Mucosa of stomach (tissue), 1 donor: Measurements from ENCODE around the gene KIF19.
A peak's percentile ranks its signal among the peaks of the same experiment; 100 is the strongest.

Experiments
- H3K27me3 ChIP-seq: one replicate; pipeline ENCODE4 v1.7.0; 2013; ENCODE audit warnings: mild to moderate bottlenecking, low read length; ENCODE audit not compliant: control insufficient read depth, insufficient read depth
- H3K36me3 ChIP-seq: one replicate; pipeline ENCODE4 v1.7.0; 2013; ENCODE audit warnings: low read length; ENCODE audit not compliant: control insufficient read depth, insufficient read depth
- H3K4me1 ChIP-seq: one replicate; pipeline ENCODE4 v1.7.0; 2013; ENCODE audit warnings: mild to moderate bottlenecking, low read length; ENCODE audit not compliant: control insufficient read depth, insufficient read depth
- H3K4me3 ChIP-seq: one replicate; pipeline ENCODE4 v1.7.0; 2013; ENCODE audit warnings: low read length
- H3K9ac ChIP-seq: one replicate; pipeline ENCODE4 v1.7.0; 2013; ENCODE audit warnings: mild to moderate bottlenecking, low read length, moderate library complexity
- H3K9me3 ChIP-seq: one replicate; pipeline ENCODE4 v1.7.0; 2013; ENCODE audit warnings: mild to moderate bottlenecking, low read length, moderate library complexity; ENCODE audit not compliant: control insufficient read depth
- donor health status: Pancreatic carcinoma.

KIF19 gene

GRCh38 chr17:74307984-74308773 lies 17.8 kb upstream of the KIF19 start:
- Histone ChIP-seq H3K9ac (no peak overlapping the region), H3K36me3 (no peaks in the 10 kb centered on the region), H3K27me3 (peaks cover 7% of the 10 kb centered on the region), H3K4me3 (no peak overlapping the region), H3K9me3 (no peaks in the 10 kb centered on the region), H3K4me1 (no peaks in the 10 kb centered on the region)

- no peaks in the 10 kb centered on the region for H3K9me3 ChIP-seq
- H3K27me3 ChIP-seq = peaks cover 7% of the 10 kb centered on the region
- no peaks in the 10 kb centered on the region for H3K4me1 ChIP-seq
- H3K9ac ChIP-seq = no peak overlapping the region
- no peak overlapping the region for H3K4me3 ChIP-seq
- no peaks in the 10 kb centered on the region for H3K36me3 ChIP-seq
These were observed 16.1 kb upstream of the KIF19 start for GRCh38 chr17:74309902-74310301.

- no peaks in the 10 kb centered on the region for H3K9me3 ChIP-seq
- no peaks in the 10 kb centered on the region for H3K4me1 ChIP-seq
- no peak overlapping the region for H3K4me3 ChIP-seq
- no peak overlapping the region for H3K9ac ChIP-seq
- no peaks in the 10 kb centered on the region for H3K27me3 ChIP-seq
- no peaks in the 10 kb centered on the region for H3K36me3 ChIP-seq
These were observed 11.1 kb upstream of the KIF19 start for GRCh38 chr17:74314877-74315276.

DNA sequence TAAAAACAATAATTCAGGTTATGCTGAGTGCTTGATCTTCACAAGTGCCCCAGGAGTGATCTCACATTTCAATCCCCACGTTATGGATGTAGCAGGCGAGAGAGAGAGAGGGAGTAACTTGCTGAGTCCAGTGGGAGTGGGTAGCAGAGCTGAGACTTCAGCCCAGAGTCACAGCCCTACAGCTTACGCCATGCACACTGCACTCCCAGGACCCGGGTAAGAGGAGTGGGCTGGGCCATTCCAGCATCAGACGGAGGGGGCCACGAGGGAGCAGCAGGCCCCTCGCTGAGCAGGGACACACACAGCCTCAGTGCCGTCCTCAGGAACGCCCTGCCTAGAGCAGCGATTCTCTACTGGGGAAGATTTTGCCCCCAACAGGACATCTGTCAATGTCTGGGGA lies 9.8 kb upstream of the KIF19 start:
- H3K4me1 ChIP-seq = no peaks in the 10 kb centered on the region
- no peak overlapping the region for H3K9ac ChIP-seq
- no peaks in the 10 kb centered on the region for H3K36me3 ChIP-seq
- H3K27me3 ChIP-seq = no peaks in the 10 kb centered on the region
- no peaks in the 10 kb centered on the region for H3K9me3 ChIP-seq
- H3K4me3 ChIP-seq = no peak overlapping the region

DNA sequence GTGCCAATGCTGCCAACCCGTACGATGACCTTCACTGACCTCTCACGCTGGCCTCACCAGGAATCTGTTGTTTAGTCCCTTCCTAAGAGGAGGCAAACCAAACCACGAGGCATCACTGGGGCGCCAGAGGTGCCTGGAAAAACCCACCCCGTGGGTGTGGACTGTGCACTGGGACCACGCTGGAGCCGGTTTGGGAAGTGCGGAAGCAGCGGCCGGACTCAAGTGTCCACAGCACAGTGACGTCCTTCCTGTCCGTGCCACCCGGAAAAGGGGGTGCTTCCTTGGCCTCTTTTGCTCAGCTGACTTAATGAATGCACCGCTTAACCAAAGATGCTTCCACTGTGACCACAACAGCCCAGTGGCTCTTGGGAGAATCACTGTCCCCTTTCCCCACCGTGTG lies 9.0 kb upstream of the KIF19 start:
- Histone ChIP-seq H3K27me3 (no peaks in the 10 kb centered on the region), H3K4me3 (no peak overlapping the region), H3K4me1 (no peaks in the 10 kb centered on the region), H3K36me3 (no peaks in the 10 kb centered on the region), H3K9ac (no peak overlapping the region), H3K9me3 (no peaks in the 10 kb centered on the region)

- Histone ChIP-seq H3K36me3 (no peaks in the 10 kb centered on the region), H3K4me3 (no peak overlapping the region), H3K9ac (no peak overlapping the region), H3K9me3 (no peaks in the 10 kb centered on the region), H3K4me1 (no peaks in the 10 kb centered on the region), H3K27me3 (no peaks in the 10 kb centered on the region)
These were observed 7.6 kb upstream of the KIF19 start for GRCh38 chr17:74318391-74318790.

GRCh38 chr17:74324521-74324920 lies 1.5 kb upstream of the KIF19 start:
- H3K9me3 ChIP-seq = no peaks in the 10 kb centered on the region
- H3K4me1 ChIP-seq = peaks cover 8% of the 10 kb centered on the region
- H3K9ac ChIP-seq = no peak overlapping the region
- peaks cover 32% of the 10 kb centered on the region for H3K27me3 ChIP-seq
- no peak overlapping the region for H3K4me3 ChIP-seq
- H3K36me3 ChIP-seq = no peaks in the 10 kb centered on the region

GRCh38 chr17:74325376-74325742 lies 667 bp upstream of the KIF19 start:
- Histone ChIP-seq H3K27me3 (peaks cover 32% of the 10 kb centered on the region), H3K4me1 (peaks cover 8% of the 10 kb centered on the region), H3K4me3 (no peak overlapping the region), H3K36me3 (no peaks in the 10 kb centered on the region), H3K9me3 (no peaks in the 10 kb centered on the region), H3K9ac (no peak overlapping the region)

- Histone ChIP-seq H3K4me1 (peaks cover 8% of the 10 kb centered on the region), H3K36me3 (no peaks in the 10 kb centered on the region), H3K9me3 (no peaks in the 10 kb centered on the region), H3K4me3 (no peak overlapping the region), H3K27me3 (peaks cover 39% of the 10 kb centered on the region), H3K9ac (peak overlapping the region; percentile 28)
These were observed 480 bp downstream of the KIF19 start for GRCh38 chr17:74326506-74326905.

GRCh38 chr17:74328487-74328886 lies 2.5 kb downstream of the KIF19 start:
- peaks cover 8% of the 10 kb centered on the region for H3K4me1 ChIP-seq
- H3K36me3 ChIP-seq = no peaks in the 10 kb centered on the region
- peaks cover 42% of the 10 kb centered on the region for H3K27me3 ChIP-seq
- no peak overlapping the region for H3K4me3 ChIP-seq
- no peak overlapping the region for H3K9ac ChIP-seq
- H3K9me3 ChIP-seq = no peaks in the 10 kb centered on the region

DNA sequence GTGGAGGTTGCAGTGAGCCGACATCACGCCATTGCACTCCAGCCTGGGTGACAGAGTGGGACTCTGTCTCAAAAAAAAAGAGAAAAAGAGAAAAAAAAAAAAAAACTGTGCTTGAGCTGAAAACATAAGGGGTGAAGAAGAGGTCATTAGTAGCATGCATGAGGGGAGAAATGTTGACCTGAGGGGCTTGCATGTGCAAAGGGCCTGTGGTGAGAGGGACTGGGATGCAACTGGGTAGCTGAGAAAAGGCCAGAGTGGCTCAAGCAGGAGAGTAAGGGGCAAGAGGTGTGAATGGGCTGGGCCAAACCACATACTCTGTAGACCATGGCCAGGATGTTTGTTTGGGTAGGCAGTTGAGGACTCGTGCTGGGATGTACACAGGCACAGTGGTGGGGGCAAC lies 3.4 kb downstream of the KIF19 start:
- Histone ChIP-seq H3K9ac (no peak overlapping the region), H3K4me3 (no peak overlapping the region), H3K36me3 (no peaks in the 10 kb centered on the region)

GRCh38 chr17:74330446-74330845 lies 4.4 kb downstream of the KIF19 start:
- Histone ChIP-seq H3K27me3 (peaks cover 37% of the 10 kb centered on the region), H3K36me3 (no peaks in the 10 kb centered on the region), H3K9me3 (no peaks in the 10 kb centered on the region), H3K4me1 (peaks cover 8% of the 10 kb centered on the region), H3K9ac (no peak overlapping the region), H3K4me3 (no peak overlapping the region)

More for the DNA sequence above, 3.4 kb downstream of the KIF19 start:
- H3K4me1 ChIP-seq = peaks cover 8% of the 10 kb centered on the region
- H3K9me3 ChIP-seq = no peaks in the 10 kb centered on the region
- peaks cover 42% of the 10 kb centered on the region for H3K27me3 ChIP-seq
